Right hindlimb (tissue), 1 donor: ENCODE results near the gene ATP2A2.
A peak's percentile ranks its signal among the peaks of the same experiment; 100 is the strongest.
"Not testable (repeated sequence)": the region's sequence is repeated elsewhere in the genome, so short reads cannot be mapped to it uniquely, and the experiment has no call there.

Experiments
- DNase-seq: peaks from one replicate; pipeline ENCODE4 v3.0.0-alpha.2; 2018

Gene ATP2A2

GRCh38 chr12:110301065-110301806 is 20.2 kb downstream of the ATP2A2 start:
- no peak for DNase-seq

GRCh38 chr12:110304061-110304551 is 23.1 kb downstream of the ATP2A2 start:
- no peak for DNase-seq

DNA sequence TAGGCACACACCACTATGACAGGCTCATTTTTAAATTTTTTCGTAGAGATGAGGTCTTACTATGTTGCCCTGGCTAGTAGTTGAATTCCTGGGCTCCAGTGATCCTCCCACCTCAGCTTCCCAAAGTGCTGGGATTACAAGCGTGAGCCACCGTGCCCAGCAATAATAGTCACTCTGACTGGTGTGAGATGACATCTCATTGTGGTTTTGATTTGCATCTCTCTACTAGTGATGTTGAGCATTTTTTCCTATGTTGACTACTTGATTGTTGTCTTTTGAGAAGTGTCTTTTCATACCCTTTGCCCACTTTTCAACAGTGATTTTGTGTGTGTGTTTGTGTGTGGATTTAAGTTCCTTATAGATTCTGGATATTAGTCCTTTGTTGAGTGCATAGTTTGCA is 26.3 kb downstream of the ATP2A2 start:
- DNase-seq: no peak

DNA sequence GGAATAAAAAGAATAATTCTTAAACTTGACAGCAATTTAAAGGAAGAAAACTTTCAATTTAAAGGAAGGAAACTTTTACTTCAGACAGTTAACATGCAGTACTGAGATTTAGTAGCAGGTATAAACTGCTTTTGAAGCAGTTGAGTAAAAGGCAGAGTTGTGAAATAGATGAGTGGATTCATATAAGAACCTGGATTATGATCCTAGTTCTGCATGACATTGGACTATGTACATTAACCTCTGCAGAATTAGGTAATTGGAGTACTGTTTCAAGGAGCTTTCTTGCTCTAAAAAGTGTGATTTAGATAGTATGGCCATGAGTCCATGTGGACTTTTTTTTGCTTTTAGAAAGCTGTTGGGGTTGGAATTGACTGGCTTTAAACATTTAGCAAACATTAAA is 29.7 kb downstream of the ATP2A2 start:
- DNase-seq: no peak

DNA sequence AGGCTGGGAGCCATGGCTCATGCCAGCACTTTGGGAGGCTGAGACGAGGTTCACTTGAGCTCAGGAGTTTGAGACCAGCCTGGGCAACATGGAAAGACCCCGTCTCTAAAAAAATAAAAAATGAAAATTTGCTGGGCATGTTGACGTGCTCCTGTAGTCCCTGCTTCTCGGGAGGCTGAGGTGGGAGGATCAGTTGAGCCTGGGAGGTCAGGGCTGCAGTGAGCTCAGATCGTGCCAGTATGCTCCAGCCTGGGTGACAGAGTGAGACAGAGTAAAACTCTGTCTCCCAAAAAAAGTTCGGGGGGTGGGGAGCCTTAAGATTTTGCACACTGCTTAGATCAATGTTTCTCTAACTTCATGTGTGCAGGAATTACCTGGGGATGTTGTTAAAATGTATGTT is 30.9 kb downstream of the ATP2A2 start:
- no peak for DNase-seq

DNA sequence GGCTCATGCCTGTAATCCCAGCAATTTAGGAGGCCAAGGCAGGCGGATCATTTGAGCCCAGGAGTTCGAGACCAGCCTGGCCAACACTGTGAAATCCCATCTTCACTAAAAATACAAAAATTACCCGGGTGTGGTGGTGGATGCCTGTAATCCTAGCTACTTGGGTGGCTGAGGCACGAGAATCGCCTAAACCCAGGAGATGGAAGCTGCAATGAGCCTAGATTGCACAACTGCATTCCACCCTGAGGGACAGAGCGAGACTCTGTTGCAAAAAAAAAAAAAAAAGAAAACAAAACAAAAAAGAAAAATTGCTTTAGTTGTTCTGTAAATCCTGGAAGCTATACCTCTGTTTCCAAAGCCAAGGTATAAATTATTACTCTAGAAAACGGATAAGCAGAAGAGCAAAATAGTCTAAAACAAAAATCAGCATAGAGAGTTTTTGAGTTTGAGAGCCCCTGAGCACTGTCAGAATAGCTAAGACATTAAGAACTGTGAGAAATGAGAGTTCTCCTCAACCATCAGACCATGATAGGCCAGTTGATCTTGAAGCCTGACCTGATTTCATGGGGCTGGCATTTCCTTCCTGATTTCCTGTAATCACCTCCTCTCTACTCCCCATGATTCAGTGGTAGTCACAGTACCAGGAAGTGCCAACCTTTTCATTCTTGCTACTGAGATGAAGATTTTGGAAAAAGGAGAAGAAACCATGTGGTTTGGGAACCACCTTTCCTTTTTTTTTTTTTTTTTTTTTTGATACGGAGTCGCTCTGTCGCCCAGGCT is 31.7 kb downstream of the ATP2A2 start:
- DNase-seq: no peak

DNA sequence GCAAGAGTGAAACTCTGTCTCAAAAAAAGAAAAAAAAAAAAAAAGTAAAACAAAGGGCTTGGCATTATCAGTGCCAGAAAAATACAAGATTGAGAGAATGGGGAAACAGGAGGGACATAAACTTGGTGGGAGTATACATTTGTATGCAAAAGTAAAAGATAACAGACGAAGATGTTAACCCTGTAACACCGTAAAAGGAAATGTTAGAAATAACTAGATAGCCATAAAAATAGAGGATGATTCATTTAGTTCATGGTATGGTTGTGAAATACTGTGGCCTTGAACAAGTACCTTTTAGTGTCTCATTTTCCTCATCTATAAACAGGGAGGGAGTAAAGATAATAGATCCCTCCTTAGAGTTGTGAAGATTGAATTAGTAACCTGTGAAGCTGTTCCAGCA is 33.3 kb downstream of the ATP2A2 start:
- no peak for DNase-seq

DNA sequence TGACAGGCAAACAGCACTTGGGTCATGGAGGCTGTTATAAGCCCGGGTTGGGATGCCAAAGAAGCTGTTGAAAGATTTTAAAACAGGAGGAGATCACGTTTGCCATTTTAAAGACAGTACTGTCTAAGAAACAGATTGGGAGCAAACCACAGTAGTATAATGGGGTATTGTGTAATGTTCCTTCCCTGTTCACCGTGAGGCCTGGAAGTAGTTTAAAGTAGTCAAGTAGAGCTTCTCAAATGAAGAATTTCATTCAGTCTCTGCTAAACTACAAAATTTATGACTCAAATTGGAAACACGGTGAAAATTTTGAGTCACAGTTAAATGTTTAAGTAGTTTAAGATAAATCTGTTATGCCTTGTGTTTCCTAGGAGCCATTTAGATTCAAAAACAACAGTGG is 35.8 kb downstream of the ATP2A2 start:
- no peak for DNase-seq

DNA sequence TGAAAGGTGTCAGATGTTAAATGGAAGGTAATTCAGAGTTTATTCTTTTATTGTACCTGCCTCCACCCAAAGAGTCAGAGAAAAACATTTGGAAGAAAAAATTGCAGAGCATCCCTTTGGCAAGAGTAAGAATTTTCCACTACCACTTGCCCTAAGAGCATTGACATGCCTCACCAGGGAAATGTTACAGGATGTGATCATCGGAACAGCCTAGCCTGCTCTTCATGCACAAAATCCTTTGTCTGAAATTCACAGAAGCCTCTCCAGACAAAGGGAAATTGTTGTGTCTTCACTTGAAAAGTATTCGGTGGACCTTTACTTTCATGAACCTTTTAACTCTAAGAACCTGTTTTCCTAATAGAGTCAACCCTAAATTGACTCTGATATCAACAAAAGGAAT is 36.9 kb downstream of the ATP2A2 start:
- DNase-seq: peak; percentile 40

- DNase-seq: no peak
These were observed 39.5 kb downstream of the ATP2A2 start for GRCh38 chr12:110320550-110320949.

DNA sequence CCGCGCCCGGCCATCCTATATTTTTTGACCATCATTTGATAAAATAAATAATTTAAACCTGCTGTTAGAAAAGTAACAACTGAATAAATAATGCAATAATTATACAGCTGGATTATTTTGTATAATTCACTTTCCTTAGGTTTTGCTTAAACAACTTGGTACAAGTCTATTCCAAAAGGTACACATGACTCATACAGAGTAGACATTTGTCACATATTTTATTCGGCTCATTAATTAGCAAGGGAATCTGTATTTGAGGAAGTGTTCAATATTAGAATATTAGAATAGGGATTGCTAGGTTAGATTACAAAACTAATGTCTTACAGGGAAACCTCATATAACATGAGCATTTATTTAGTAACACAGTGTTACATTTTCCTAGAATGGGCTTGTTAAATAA is 48.7 kb downstream of the ATP2A2 start:
- no peak for DNase-seq

DNA sequence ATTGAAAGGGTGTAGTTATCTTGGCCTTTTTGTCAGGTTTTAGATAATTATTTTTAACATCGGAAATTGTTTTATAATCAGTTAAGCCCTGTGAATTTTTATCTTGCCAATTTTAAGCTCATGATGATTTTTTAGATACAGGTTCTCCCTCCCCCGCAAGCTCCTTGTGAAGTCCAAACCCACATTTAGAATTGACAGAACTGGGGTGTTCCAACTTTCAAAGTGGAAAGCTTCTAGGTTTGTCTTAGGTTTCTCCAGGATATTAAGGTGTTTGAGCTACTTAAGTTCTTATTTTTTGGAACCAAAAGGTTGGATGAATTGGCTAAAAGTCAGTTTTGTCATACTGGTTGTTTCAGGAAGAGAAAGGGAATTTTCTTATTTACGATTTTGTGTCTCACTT is 49.1 kb downstream of the ATP2A2 start:
- DNase-seq: no peak

GRCh38 chr12:110330544-110330943 is 49.5 kb downstream of the ATP2A2 start:
- no peak for DNase-seq

GRCh38 chr12:110333201-110333600 is 52.2 kb downstream of the ATP2A2 start:
- no peak for DNase-seq

DNA sequence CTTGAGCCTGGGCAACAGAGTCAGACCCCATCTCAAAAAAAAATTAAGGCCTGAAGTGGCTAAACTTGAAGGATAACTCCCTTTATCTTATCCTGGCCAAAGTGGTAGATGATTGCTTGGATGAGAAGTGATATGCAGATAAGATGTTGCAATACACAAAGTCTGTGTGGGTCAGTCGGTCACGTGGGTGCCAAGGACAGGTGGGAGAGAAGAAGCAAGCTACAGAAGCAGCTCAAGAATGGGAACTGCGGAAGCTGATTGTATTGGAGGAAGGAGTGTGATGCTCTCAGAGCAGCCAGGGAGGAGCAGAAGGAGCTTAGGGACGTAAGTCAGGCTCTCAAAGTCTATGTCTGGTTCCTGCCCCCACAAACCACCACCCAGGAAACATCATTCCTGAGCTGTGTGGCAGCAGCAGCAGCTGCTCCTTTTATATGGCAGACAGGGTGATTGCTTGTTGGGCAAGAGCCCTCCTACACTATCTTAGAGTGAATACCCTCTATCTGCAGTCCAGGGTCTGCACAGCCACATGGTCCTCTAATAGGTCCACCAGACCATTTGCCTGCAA is 54.5 kb downstream of the ATP2A2 start:
- no peak for DNase-seq

- no peak for DNase-seq
These were observed 57.1 kb downstream of the ATP2A2 start for GRCh38 chr12:110337912-110338710.

DNA sequence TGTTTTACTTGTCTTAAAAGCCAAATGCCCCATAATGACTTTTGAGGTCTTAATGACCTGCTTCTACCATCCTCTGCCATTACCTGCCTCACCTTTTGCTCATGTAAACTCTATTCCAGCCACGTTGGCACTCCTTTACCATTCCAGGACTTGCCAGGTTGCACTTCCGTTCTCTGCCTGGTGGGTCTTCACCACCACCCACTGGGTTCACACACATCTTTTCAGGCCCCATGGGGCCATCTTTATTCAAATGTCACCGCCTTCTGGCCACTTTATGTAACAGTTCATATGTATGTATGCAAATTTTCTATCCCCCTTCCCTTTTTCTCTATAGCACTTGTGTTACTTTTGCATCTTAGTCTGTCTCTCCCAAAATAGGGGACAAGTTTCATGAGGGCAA is 57.7 kb downstream of the ATP2A2 start:
- DNase-seq: no peak

- DNase-seq: no peak
These were observed 58.3 kb downstream of the ATP2A2 start for GRCh38 chr12:110339184-110339952.

- DNase-seq: not testable (repeated sequence)
These were observed 59.2 kb downstream of the ATP2A2 start for GRCh38 chr12:110340261-110340660.

GRCh38 chr12:110340706-110341105 is 59.7 kb downstream of the ATP2A2 start:
- no peak for DNase-seq

GRCh38 chr12:110342157-110342556 is 61.1 kb downstream of the ATP2A2 start:
- no peak for DNase-seq

DNA sequence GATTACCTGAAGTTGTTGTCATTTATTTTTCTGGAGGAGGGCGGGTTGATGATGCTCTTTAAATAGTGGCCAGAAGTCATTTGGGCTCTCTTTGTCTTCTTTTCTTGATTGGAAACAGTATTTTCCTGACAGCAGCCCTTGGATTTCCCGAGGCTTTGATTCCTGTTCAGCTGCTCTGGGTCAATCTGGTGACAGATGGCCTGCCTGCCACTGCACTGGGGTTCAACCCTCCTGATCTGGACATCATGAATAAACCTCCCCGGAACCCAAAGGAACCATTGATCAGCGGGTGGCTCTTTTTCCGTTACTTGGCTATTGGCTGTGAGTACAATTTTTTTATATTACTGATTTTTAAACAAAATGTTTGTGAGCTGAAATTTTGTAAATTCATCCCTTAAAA is 62.1 kb downstream of the ATP2A2 start:
- no peak for DNase-seq
